PC-3 (cell line): ENCODE results near the gene CPSF3. TPM values are rescaled to one million over a fixed set of nuclear protein-coding genes. Genes with fewer than 3 reads are reported as not detected.

ENCODE experiments used
- ATAC-seq: fragments of 200-7000 bp; cut with Tn5 transposase; 2 replicates; pipeline ENCODE4 v1.9.1; 2020; ENCODE audit warnings: mild to moderate bottlenecking, moderate library complexity
- BruUV-seq: library from RNA; stranded (reverse); fragments of 400-500 nt; replicated peaks from 2 replicates; lab custom pipeline; 2021; lab: Mats Ljungman, UMichigan
- CTCF ChIA-PET: fragments of 300-600 bp; sonication (Branson Sonifier 250); formaldehyde crosslinking; loops from one replicate; lab custom pipeline; 2022; ENCODE audit warnings: antibody characterized with exemption; lab: Charles Lee
- POLR2A ChIA-PET: fragments of 300-600 bp; sonication (Branson Sonifier 250); formaldehyde crosslinking; loops from one replicate; lab custom pipeline; 2022; ENCODE audit warnings: antibody characterized with exemption; ENCODE audit not compliant: unreplicated experiment; lab: Charles Lee
- DNase-seq: peaks from one replicate; pipeline ENCODE4 v3.0.0-alpha.2; 2015
- H2AFZ ChIP-seq: fragments of 300-600 bp; sonication (generic); 2 replicates; pipeline ENCODE4 v1.6.0; 2016; ENCODE audit warnings: antibody characterized with exemption, low read length
- H3F3A ChIP-seq: fragments of 300-600 bp; sonication (generic); one replicate; pipeline ENCODE4 v1.6.0; 2017; ENCODE audit warnings: antibody characterized with exemption, low read length, control low read depth, mild to moderate bottlenecking; ENCODE audit not compliant: unreplicated experiment
- H3K27ac ChIP-seq: fragments of 300-600 bp; sonication (generic); 2 replicates; pipeline ENCODE4 v1.5.1; 2016; ENCODE audit warnings: mild to moderate bottlenecking, low read length
- H3K27me3 ChIP-seq: fragments of 300-600 bp; sonication (generic); 2 replicates; pipeline ENCODE4 v1.6.1; 2016; ENCODE audit warnings: low read length, mixed read lengths
- H3K36me3 ChIP-seq: fragments of 300-600 bp; sonication (generic); 2 replicates; pipeline ENCODE4 v1.6.1; 2016; ENCODE audit warnings: low read depth, mixed run types, low read length, mixed read lengths
- H3K4me1 ChIP-seq: fragments of 300-600 bp; sonication (generic); 2 replicates; pipeline ENCODE4 v1.5.1; 2016; ENCODE audit warnings: low read length; ENCODE audit not compliant: insufficient read depth
- H3K4me2 ChIP-seq: fragments of 300-600 bp; sonication (generic); 2 replicates; pipeline ENCODE4 v1.6.0; 2016; ENCODE audit warnings: low read length
- H3K4me3 ChIP-seq: fragments of 300-600 bp; sonication (generic); 2 replicates; pipeline ENCODE4 v1.5.1; 2016; ENCODE audit warnings: mild to moderate bottlenecking, low read length, mixed read lengths
- H3K79me2 ChIP-seq: fragments of 300-600 bp; sonication (generic); 2 replicates; pipeline ENCODE4 v1.6.1; 2017; ENCODE audit warnings: low read length, mixed read lengths
- H3K9ac ChIP-seq: fragments of 300-600 bp; sonication (generic); 2 replicates; pipeline ENCODE4 v1.6.0; 2016; ENCODE audit warnings: mild to moderate bottlenecking, low read length
- H3K9me2 ChIP-seq: fragments of 300-600 bp; sonication (generic); replicated peaks from 2 replicates; pipeline ENCODE4 v1.6.1; 2016; ENCODE audit warnings: mixed run types, low read length, mixed read lengths
- H3K9me3 ChIP-seq: fragments of 300-600 bp; sonication (generic); 2 replicates; pipeline ENCODE4 v1.6.1; 2016; ENCODE audit warnings: low read length, mixed read lengths
- H4K20me1 ChIP-seq: fragments of 300-600 bp; sonication (generic); 2 replicates; pipeline ENCODE4 v1.6.1; 2016; ENCODE audit warnings: low read length, mixed read lengths
- CTCF ChIP-seq: fragments of 300-600 bp; sonication (generic); conservative IDR thresholded peaks from 2 replicates; pipeline ENCODE4 v1.5.1; 2017; ENCODE audit warnings: antibody characterized with exemption, low read depth, mild to moderate bottlenecking, low read length
- EZH2 ChIP-seq: fragments of 300-600 bp; sonication (generic); IDR thresholded peaks from one replicate; pipeline ENCODE4 v1.6.1; 2017; ENCODE audit warnings: antibody characterized with exemption, mild to moderate bottlenecking, low read length; ENCODE audit not compliant: unreplicated experiment
- EZH2phosphoT487 ChIP-seq: fragments of 300-600 bp; sonication (generic); IDR thresholded peaks from 2 replicates; pipeline ENCODE4 v1.6.1; 2018; ENCODE audit warnings: mild to moderate bottlenecking, antibody characterized with exemption, low read length, borderline replicate concordance
- intact Hi-C: fragments of 100-400 bp; cut with micrococcal nuclease; formaldehyde crosslinking; loops from 2 replicates; pipeline ENCODE4 v1.9.0; 2023
- total RNA-seq: library from RNA; depleted of rRNA; stranded (reverse); fragments of >200 nt; gene quantifications from 2 replicates; pipeline ENCODE4 v1.2.3, GENCODE V29; 2014

CPSF3 gene
- total RNA-seq, 1 experiment from 2014 or later: 60.1 TPM

- BruUV-seq: no TSS peak
- no peaks in the 10 kb centered on the region for H3K9me3 ChIP-seq
- H4K20me1 ChIP-seq: no peaks in the 10 kb centered on the region
- ChIA-PET POLR2A (no interaction called here), CTCF (no interaction called here)
- H3K27ac ChIP-seq: no peak overlapping the region
- H3K4me1 ChIP-seq: no peaks in the 10 kb centered on the region
- no peaks in the 10 kb centered on the region for H3F3A ChIP-seq
- H3K9ac ChIP-seq: no peak overlapping the region
- no peak overlapping the region for H3K4me2 ChIP-seq
- no peak overlapping the region for H3K4me3 ChIP-seq
- DNase-seq: no peak
- no peaks in the 10 kb centered on the region for H3K9me2 ChIP-seq
- no peaks in the 10 kb centered on the region for H3K79me2 ChIP-seq
- H3K36me3 ChIP-seq: peaks cover 16% of the 10 kb centered on the region
- no peak for TF ChIP-seq EZH2
- no peak for TF ChIP-seq EZH2phosphoT487
- no peak for TF ChIP-seq CTCF
- no peaks in the 10 kb centered on the region for H3K27me3 ChIP-seq
- no peak overlapping the region for H2AFZ ChIP-seq
- intact Hi-C loops: no loop called here
- no peak for ATAC-seq
These were observed 37.6 kb downstream of the CPSF3 start for GRCh38 chr2:9461079-9461478.

GRCh38 chr2:9462313-9462712, 38.9 kb downstream of the CPSF3 start:
- Histone ChIP-seq H3K27me3 (no peaks in the 10 kb centered on the region), H4K20me1 (no peaks in the 10 kb centered on the region), H3K4me1 (no peaks in the 10 kb centered on the region), H2AFZ (no peak overlapping the region), H3K9me2 (no peaks in the 10 kb centered on the region), H3K27ac (no peak overlapping the region), H3K9me3 (no peaks in the 10 kb centered on the region), H3K4me2 (no peak overlapping the region), H3K4me3 (no peak overlapping the region), H3F3A (no peaks in the 10 kb centered on the region), H3K36me3 (peaks cover 16% of the 10 kb centered on the region), H3K79me2 (no peaks in the 10 kb centered on the region), H3K9ac (no peak overlapping the region)
- ATAC-seq (no peak), DNase-seq (no peak)
- CTCF ChIA-PET: no interaction called here
- intact Hi-C loops: no loop called here
- POLR2A ChIA-PET: no interaction called here
- TF ChIP-seq EZH2 (no peak), EZH2phosphoT487 (no peak), CTCF (no peak)
- BruUV-seq: no TSS peak

- H3K9me3 ChIP-seq: no peaks in the 10 kb centered on the region
- no peaks in the 10 kb centered on the region for H3K4me1 ChIP-seq
- no peak overlapping the region for H3K9ac ChIP-seq
- no peaks in the 10 kb centered on the region for H3K9me2 ChIP-seq
- H3K4me2 ChIP-seq: no peak overlapping the region
- no TSS peak for BruUV-seq
- H3K4me3 ChIP-seq: no peak overlapping the region
- no peaks in the 10 kb centered on the region for H3K79me2 ChIP-seq
- no peak for ATAC-seq
- CTCF ChIA-PET: no interaction called here
- no peak overlapping the region for H2AFZ ChIP-seq
- no peak for DNase-seq
- no peak overlapping the region for H3K27ac ChIP-seq
- no peaks in the 10 kb centered on the region for H3K27me3 ChIP-seq
- H4K20me1 ChIP-seq: no peaks in the 10 kb centered on the region
- POLR2A ChIA-PET: no interaction called here
- intact Hi-C loops: no loop called here
- no peak for TF ChIP-seq EZH2phosphoT487
- no peak for TF ChIP-seq CTCF
- TF ChIP-seq EZH2: no peak
- H3F3A ChIP-seq: no peaks in the 10 kb centered on the region
- peaks cover 16% of the 10 kb centered on the region for H3K36me3 ChIP-seq
These were observed 39.6 kb downstream of the CPSF3 start for GRCh38 chr2:9462886-9463697.
